ENCODE measurements around the gene DTNBP1.

Gene DTNBP1

DNA sequence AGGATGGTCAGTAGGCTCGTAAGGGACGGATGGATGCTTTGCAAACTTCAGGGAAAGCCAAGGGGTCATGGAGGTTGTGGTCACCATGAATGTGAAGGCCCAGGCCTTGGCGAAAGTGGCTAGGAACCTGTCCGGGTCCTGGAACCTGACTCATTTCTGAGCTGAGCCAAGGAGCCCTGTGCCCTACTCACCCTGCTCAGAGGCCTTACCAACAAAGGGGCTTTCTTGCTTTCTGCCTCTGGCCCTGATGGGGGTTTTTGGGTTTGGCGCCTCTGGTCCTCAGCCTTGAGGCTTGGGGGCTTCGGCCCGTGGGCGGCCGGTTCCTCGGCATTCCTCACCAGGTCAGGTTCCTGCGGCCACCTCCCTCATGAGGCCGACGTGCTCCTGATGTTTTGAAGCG is 155.1 kb downstream of the DTNBP1 start:
- no peak overlapping the region for H3K9ac ChIP-seq (ENCODE audit: low read length in 5 of 5)
- H3K27me3 ChIP-seq (ENCODE audit: control insufficient read depth in 5 of 5, insufficient read depth in 4 of 5, low read length in 5 of 5), result no peaks in the 10 kb centered on the region
- no peak overlapping the region for H3K27ac ChIP-seq (ENCODE audit: low read depth, low read length)
- no peak overlapping the region for H3K4me3 ChIP-seq (ENCODE audit: low read depth in 1 of 5, low read length in 5 of 5)
- H3K4me1 ChIP-seq (ENCODE audit: control insufficient read depth in 5 of 5, insufficient read depth in 5 of 5, low read length in 5 of 5), result peaks cover 11 to 40% (median 32%) of the 10 kb centered on the region in 5 donors
- no peaks in the 10 kb centered on the region for H3K9me3 ChIP-seq (ENCODE audit: control insufficient read depth in 5 of 5, low read length in 5 of 5)
- H3K36me3 ChIP-seq (ENCODE audit: control insufficient read depth in 5 of 5, insufficient read depth in 5 of 5, low read length in 5 of 5), result peaks cover 0 to 75% (median 49%) of the 10 kb centered on the region in 5 donors

DNA sequence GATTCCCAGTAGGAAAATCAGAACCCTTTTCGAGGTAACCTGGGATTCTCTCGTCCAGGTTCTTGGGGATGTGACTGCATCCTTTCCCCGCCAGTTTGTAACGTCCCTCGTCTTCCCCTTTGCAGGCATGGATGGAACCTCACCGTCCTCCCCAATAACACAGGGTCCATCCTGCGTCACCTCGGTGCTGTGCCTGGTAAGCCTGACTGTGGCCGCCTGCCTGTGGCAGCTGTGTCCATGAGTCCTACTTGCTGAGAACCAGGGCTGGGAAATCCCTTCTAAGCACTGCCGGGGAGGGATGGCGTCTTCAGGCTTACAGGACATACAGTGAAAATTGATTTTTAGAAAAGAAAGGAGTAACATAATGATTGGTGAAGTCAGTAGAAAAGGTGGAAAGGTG is 155.6 kb downstream of the DTNBP1 start:
- Histone ChIP-seq H3K27ac (ENCODE audit: low read depth, low read length) (no peak overlapping the region), H3K4me3 (ENCODE audit: low read depth in 1 of 5, low read length in 5 of 5) (no peak overlapping the region), H3K4me1 (ENCODE audit: control insufficient read depth in 5 of 5, insufficient read depth in 5 of 5, low read length in 5 of 5) (peaks cover 11 to 43% (median 35%) of the 10 kb centered on the region in 5 donors), H3K9me3 (ENCODE audit: control insufficient read depth in 5 of 5, low read length in 5 of 5) (no peaks in the 10 kb centered on the region), H3K27me3 (ENCODE audit: control insufficient read depth in 5 of 5, insufficient read depth in 4 of 5, low read length in 5 of 5) (no peaks in the 10 kb centered on the region), H3K9ac (ENCODE audit: low read length in 5 of 5) (no peak overlapping the region), H3K36me3 (ENCODE audit: control insufficient read depth in 5 of 5, insufficient read depth in 5 of 5, low read length in 5 of 5) (peaks cover 0 to 75% (median 44%) of the 10 kb centered on the region in 5 donors)

DNA sequence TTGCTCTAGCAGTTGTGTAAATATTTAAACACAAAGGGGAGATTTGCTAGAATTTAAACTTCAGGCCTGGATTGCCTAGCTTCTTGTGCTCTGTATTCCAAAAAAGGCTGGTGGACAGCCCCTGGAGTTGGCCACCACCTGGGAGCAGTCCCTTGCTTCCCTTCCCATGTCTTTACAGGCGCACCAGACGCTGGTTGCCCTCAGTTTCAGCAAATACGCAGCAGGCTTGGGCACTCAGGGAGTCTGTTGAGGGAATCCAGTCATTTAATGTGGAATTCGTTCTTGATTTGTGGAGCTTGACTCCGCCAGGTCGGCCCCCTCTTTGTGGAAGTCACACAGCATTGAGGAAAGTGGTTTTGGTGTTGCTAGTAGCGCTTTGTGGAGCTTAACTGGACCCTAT is 156.8 kb downstream of the DTNBP1 start:
- H3K9me3 ChIP-seq (ENCODE audit: control insufficient read depth in 5 of 5, low read length in 5 of 5), result no peaks in the 10 kb centered on the region
- peaks cover 11 to 38% (median 37%) of the 10 kb centered on the region in 5 donors for H3K4me1 ChIP-seq (ENCODE audit: control insufficient read depth in 5 of 5, insufficient read depth in 5 of 5, low read length in 5 of 5)
- H3K36me3 ChIP-seq (ENCODE audit: control insufficient read depth in 5 of 5, insufficient read depth in 5 of 5, low read length in 5 of 5), result peaks cover 0 to 75% (median 43%) of the 10 kb centered on the region in 5 donors
- no peaks in the 10 kb centered on the region for H3K27me3 ChIP-seq (ENCODE audit: control insufficient read depth in 5 of 5, insufficient read depth in 4 of 5, low read length in 5 of 5)
- no peak overlapping the region for H3K4me3 ChIP-seq (ENCODE audit: low read depth in 1 of 5, low read length in 5 of 5)
- H3K9ac ChIP-seq (ENCODE audit: low read length in 5 of 5), result no peak overlapping the region
- H3K27ac ChIP-seq (ENCODE audit: low read depth, low read length), result no peak overlapping the region

DNA sequence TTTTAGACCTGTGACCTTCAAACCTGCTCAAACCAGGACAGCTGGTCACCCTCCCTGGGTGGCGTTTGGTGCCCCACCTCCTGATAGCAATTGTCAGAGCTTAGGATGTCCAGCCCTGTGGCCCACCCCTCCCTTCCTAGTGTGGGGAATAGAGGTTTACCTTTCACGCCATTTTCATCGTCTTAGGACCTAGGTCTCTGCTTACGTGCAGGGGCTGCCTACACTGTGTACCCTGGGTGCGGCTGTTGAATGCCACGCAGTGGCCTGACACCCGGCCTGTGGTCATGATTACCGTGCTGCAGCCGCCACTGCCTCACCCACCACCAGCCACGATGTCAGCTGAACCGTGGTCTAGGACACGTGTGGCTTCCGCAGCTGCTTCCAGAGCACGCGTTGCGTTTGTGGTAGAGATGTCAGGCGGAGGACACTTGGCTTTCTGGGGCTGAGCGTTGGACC is 157.3 kb downstream of the DTNBP1 start:
- peak overlapping the region; percentile 54 for H3K27ac ChIP-seq (ENCODE audit: low read depth, low read length)
- H3K9ac ChIP-seq (ENCODE audit: low read length in 5 of 5), result peak overlapping the region in 1 of 5 donors; percentile 37
- no peaks in the 10 kb centered on the region for H3K27me3 ChIP-seq (ENCODE audit: control insufficient read depth in 5 of 5, insufficient read depth in 4 of 5, low read length in 5 of 5)
- H3K36me3 ChIP-seq (ENCODE audit: control insufficient read depth in 5 of 5, insufficient read depth in 5 of 5, low read length in 5 of 5), result peaks cover 0 to 75% (median 47%) of the 10 kb centered on the region in 5 donors
- no peaks in the 10 kb centered on the region for H3K9me3 ChIP-seq (ENCODE audit: control insufficient read depth in 5 of 5, low read length in 5 of 5)
- peaks cover 11 to 37% (median 35%) of the 10 kb centered on the region in 5 donors for H3K4me1 ChIP-seq (ENCODE audit: control insufficient read depth in 5 of 5, insufficient read depth in 5 of 5, low read length in 5 of 5)
- H3K4me3 ChIP-seq (ENCODE audit: low read depth in 1 of 5, low read length in 5 of 5), result peak overlapping the region in 3 of 5 donors; percentile 37 to 56 (median 55)

DNA sequence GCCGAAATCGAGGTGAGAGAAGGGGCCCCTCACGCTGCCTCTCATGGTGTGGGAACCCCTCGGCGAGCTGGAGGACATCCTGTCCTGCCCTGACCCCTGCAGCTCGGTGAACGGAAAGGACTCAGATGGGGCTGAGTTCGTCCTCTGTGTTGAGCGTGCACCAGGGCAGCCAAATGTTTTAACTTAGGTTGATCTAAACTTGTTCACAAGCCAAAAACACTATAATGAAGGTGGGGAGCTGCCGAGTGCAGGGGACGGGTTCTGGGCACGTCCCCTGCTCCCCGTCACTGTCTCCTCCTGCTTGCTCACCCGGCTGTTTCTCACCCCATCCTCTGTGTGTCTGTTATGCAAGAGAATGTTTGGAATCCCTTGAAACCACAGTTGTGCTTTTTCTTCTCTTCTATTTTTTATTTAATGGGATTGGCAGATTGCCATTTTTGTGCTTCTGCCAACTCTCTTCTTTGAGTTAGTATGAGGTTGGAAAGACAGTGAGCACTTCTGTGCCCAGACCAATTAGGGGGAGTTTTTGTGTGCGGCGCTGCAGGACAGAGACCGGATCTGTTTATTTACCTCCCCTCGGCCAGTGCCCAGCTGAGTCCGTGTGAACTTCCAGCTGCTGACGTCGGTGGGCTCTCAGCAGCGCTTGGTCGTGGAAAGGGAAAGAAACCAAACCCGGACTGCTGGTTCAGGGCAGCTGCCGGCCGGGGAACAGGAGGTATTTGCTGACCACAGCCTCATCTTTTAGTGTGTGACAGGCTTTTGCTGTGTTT is 158.1 kb downstream of the DTNBP1 start:
- Histone ChIP-seq H3K36me3 (ENCODE audit: control insufficient read depth in 5 of 5, insufficient read depth in 5 of 5, low read length in 5 of 5) (peaks cover 0 to 73% (median 43%) of the 10 kb centered on the region in 5 donors), H3K4me1 (ENCODE audit: control insufficient read depth in 5 of 5, insufficient read depth in 5 of 5, low read length in 5 of 5) (peaks cover 11 to 37% (median 35%) of the 10 kb centered on the region in 5 donors), H3K27ac (ENCODE audit: low read depth, low read length) (peak overlapping the region; percentile 54), H3K27me3 (ENCODE audit: control insufficient read depth in 5 of 5, insufficient read depth in 4 of 5, low read length in 5 of 5) (no peaks in the 10 kb centered on the region), H3K4me3 (ENCODE audit: low read depth in 1 of 5, low read length in 5 of 5) (peak overlapping the region; percentile 37 to 56 (median 55)), H3K9ac (ENCODE audit: low read length in 5 of 5) (peak overlapping the region in 2 of 5 donors; percentile 35 to 37), H3K9me3 (ENCODE audit: control insufficient read depth in 5 of 5, low read length in 5 of 5) (no peaks in the 10 kb centered on the region)

DNA sequence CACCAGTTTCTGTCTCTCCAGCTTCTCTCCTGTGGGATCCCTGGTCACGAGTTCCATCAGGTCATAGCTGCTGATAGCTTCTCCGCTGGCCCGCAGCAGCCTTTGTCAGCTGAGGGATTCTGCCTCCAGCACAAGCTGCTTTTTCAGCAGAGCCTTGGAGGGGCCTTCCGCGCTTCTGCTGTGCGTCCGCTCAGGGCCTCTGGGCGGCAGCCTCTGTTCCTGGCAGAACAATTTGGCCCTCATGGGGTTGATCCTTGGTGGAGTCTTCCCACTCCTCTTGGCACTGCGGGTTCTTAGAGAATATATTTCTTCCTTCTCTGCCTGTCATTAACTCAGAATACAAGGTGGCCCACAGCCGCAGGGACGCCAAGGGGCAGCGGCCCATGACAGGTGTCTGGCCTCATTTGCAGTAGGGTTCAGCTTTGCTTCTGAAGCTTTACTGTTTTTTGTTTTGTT is 158.8 kb downstream of the DTNBP1 start:
- no peaks in the 10 kb centered on the region for H3K27me3 ChIP-seq (ENCODE audit: control insufficient read depth in 5 of 5, insufficient read depth in 4 of 5, low read length in 5 of 5)
- peak overlapping the region; percentile 54 for H3K27ac ChIP-seq (ENCODE audit: low read depth, low read length)
- H3K4me3 ChIP-seq (ENCODE audit: low read depth in 1 of 5, low read length in 5 of 5), result peak overlapping the region in 4 of 5 donors; percentile 37 to 56 (median 48)
- peaks cover 11 to 37% (median 35%) of the 10 kb centered on the region in 5 donors for H3K4me1 ChIP-seq (ENCODE audit: control insufficient read depth in 5 of 5, insufficient read depth in 5 of 5, low read length in 5 of 5)
- H3K9ac ChIP-seq (ENCODE audit: low read length in 5 of 5), result no peak overlapping the region
- H3K9me3 ChIP-seq (ENCODE audit: control insufficient read depth in 5 of 5, low read length in 5 of 5), result no peaks in the 10 kb centered on the region
- H3K36me3 ChIP-seq (ENCODE audit: control insufficient read depth in 5 of 5, insufficient read depth in 5 of 5, low read length in 5 of 5), result peaks cover 0 to 73% (median 40%) of the 10 kb centered on the region in 5 donors

DNA sequence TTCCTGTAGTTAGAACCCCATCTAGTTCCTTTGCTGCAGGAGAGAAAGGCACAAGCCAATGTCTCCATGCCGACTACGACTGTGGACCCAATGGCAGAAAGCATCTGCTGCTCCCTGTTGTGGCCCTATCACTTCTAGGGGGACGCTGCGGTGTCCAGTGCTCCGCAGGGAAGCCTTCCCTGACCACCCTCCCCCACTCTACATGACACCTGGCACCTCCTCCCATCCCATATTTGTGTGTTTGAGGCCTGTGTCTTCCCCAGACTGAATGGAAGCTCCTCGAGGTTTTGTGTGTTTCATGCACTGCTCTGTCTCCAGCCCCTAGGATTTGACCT is 159.5 kb downstream of the DTNBP1 start:
- Histone ChIP-seq H3K36me3 (ENCODE audit: control insufficient read depth in 5 of 5, insufficient read depth in 5 of 5, low read length in 5 of 5) (peaks cover 0 to 72% (median 40%) of the 10 kb centered on the region in 5 donors), H3K27ac (ENCODE audit: low read depth, low read length) (no peak overlapping the region), H3K9me3 (ENCODE audit: control insufficient read depth in 5 of 5, low read length in 5 of 5) (no peaks in the 10 kb centered on the region), H3K4me1 (ENCODE audit: control insufficient read depth in 5 of 5, insufficient read depth in 5 of 5, low read length in 5 of 5) (peaks cover 11 to 39% (median 37%) of the 10 kb centered on the region in 5 donors), H3K9ac (ENCODE audit: low read length in 5 of 5) (no peak overlapping the region), H3K4me3 (ENCODE audit: low read depth in 1 of 5, low read length in 5 of 5) (no peak overlapping the region), H3K27me3 (ENCODE audit: control insufficient read depth in 5 of 5, insufficient read depth in 4 of 5, low read length in 5 of 5) (no peaks in the 10 kb centered on the region)

DNA sequence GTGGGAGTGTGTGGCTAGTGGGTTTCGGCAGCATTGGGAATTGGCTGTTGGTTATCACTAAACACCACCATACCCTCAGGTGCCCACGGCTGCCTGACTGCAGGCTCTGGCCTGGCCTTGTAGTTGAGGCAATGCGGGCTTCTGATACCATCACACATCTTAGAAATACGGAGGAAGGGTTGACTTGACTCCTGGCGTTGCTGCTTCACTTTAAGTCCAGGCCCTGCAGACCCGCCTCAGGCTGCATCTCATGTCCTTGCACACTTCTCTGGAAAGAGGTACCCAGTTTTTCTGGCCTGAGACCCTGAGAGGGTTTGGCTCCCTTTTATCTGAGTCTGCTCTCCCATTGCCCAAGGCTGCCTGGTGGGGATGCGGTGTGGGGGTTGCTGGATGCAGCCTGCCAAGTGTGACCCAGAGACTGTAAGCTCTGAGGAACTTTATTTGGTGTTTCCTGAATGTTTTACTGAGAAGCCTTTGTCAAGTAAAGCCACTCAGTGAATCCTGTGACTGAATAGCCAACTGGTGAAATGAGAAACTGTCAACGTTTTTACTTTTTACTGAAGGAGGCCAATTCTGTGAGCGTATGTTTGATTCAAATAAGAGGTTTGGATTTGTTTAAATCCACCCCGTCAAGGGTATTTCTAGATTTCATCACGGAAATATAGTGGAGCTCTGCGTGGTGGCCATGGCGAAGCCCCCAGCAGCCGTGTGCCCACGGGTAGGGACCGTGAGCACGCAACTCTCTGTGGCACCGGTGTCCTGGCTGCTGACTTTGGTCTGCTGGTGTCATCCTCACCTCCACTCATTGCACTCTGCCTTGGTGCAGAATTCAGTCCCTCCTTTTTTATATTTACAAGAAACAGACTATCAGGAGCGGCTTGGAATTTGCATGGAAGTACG is 160.1 kb downstream of the DTNBP1 start:
- Histone ChIP-seq H3K9me3 (ENCODE audit: control insufficient read depth in 5 of 5, low read length in 5 of 5) (no peaks in the 10 kb centered on the region), H3K9ac (ENCODE audit: low read length in 5 of 5) (no peak overlapping the region), H3K27ac (ENCODE audit: low read depth, low read length) (no peak overlapping the region), H3K36me3 (ENCODE audit: control insufficient read depth in 5 of 5, insufficient read depth in 5 of 5, low read length in 5 of 5) (peaks cover 0 to 70% (median 39%) of the 10 kb centered on the region in 5 donors), H3K4me3 (ENCODE audit: low read depth in 1 of 5, low read length in 5 of 5) (no peak overlapping the region), H3K4me1 (ENCODE audit: control insufficient read depth in 5 of 5, insufficient read depth in 5 of 5, low read length in 5 of 5) (peaks cover 11 to 39% (median 37%) of the 10 kb centered on the region in 5 donors), H3K27me3 (ENCODE audit: control insufficient read depth in 5 of 5, insufficient read depth in 4 of 5, low read length in 5 of 5) (no peaks in the 10 kb centered on the region)

DNA sequence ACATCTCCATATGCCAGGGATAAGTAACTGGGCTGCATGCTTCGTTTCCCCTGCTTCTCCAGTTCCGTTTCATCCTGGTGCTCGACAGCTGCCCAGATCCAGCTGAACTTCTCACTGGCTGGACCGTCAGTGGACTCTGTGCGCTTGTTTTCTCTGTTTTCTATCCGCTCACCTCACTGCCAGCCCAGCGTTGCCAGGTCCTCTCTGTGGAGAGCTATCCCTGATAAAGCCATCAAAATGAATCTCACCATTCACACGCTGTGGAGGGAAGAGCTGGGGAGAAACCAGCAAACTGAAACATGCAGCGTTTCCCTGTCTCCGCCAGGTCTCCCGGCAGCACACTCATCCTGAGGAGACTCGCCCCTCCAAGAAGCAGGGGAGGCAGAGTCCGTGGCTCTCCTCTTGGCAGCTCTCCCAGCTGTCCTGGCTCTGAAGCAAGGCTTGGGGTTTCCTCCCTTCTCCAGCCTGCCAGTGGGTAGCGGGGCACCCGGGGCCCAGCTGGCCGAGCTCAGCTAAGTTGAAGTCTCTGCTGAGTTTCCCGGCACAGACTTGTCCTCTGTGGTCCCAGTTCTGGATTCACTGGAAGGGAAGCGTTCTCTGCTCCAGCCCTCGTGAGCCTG is 160.9 kb downstream of the DTNBP1 start:
- Histone ChIP-seq H3K27me3 (ENCODE audit: control insufficient read depth in 5 of 5, insufficient read depth in 4 of 5, low read length in 5 of 5) (no peaks in the 10 kb centered on the region), H3K4me1 (ENCODE audit: control insufficient read depth in 5 of 5, insufficient read depth in 5 of 5, low read length in 5 of 5) (peaks cover 11 to 39% (median 37%) of the 10 kb centered on the region in 5 donors), H3K27ac (ENCODE audit: low read depth, low read length) (no peak overlapping the region), H3K9me3 (ENCODE audit: control insufficient read depth in 5 of 5, low read length in 5 of 5) (no peaks in the 10 kb centered on the region), H3K4me3 (ENCODE audit: low read depth in 1 of 5, low read length in 5 of 5) (no peak overlapping the region), H3K9ac (ENCODE audit: low read length in 5 of 5) (no peak overlapping the region), H3K36me3 (ENCODE audit: control insufficient read depth in 5 of 5, insufficient read depth in 5 of 5, low read length in 5 of 5) (peaks cover 0 to 68% (median 35%) of the 10 kb centered on the region in 5 donors)
